GM21360 (cell line): ENCODE results near the gene ZNF488.

Source experiments
- ATAC-seq: cut with Tn5 transposase; IDR thresholded peaks from one replicate; pipeline ENCODE4 v1.9.1; 2021; ENCODE audit warnings: mild to moderate bottlenecking, moderate library complexity; ENCODE audit not compliant: unreplicated experiment

The ZNF488 gene

DNA sequence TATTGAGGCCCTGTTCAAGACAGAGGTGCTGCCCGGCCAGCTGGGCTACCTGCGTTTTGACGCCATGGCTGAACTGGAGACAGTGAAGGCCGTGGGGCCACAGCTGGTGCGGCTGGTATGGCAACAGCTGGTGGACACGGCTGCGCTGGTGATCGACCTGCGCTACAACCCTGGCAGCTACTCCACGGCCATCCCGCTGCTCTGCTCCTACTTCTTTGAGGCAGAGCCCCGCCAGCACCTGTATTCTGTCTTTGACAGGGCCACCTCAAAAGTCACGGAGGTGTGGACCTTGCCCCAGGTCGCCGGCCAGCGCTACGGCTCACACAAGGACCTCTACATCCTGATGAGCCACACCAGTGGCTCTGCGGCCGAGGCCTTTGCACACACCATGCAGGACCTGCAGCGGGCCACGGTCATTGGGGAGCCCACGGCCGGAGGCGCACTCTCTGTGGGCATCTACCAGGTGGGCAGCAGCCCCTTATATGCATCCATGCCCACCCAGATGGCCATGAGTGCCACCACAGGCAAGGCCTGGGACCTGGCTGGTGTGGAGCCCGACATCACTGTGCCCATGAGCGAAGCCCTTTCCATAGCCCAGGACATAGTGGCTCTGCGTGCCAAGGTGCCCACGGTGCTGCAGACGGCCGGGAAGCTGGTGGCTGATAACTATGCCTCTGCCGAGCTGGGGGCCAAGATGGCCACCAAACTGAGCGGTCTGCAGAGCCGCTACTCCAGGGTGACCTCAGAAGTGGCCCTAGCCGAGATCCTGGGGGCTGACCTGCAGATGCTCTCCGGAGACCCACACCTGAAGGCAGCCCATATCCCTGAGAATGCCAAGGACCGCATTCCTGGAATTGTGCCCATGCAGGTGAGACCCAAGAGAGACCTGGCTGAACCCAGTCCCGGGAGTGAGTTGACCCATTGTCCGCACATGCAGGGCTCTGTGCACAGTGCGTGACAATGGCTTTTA lies 33.1 kb downstream of the ZNF488 start:
- no peak for ATAC-seq

DNA sequence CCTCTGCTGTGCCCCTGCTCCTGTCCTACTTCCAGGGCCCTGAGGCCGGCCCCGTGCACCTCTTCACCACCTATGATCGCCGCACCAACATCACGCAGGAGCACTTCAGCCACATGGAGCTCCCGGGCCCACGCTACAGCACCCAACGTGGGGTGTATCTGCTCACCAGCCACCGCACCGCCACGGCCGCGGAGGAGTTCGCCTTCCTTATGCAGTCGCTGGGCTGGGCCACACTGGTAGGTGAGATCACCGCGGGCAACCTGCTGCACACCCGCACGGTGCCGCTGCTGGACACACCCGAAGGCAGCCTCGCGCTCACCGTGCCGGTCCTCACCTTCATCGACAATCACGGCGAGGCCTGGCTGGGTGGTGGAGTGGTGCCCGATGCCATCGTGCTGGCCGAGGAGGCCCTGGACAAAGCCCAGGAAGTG lies 34.1 kb downstream of the ZNF488 start:
- ATAC-seq, result no peak

DNA sequence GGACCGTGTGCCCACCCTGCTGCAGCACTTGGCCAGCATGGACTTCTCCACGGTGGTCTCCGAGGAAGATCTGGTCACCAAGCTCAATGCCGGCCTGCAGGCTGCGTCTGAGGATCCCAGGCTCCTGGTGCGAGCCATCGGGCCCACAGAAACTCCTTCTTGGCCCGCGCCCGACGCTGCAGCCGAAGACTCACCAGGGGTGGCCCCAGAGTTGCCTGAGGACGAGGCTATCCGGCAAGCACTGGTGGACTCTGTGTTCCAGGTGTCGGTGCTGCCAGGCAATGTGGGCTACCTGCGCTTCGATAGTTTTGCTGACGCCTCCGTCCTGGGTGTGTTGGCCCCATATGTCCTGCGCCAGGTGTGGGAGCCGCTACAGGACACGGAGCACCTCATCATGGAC lies 34.6 kb downstream of the ZNF488 start:
- ATAC-seq, result no peak

DNA sequence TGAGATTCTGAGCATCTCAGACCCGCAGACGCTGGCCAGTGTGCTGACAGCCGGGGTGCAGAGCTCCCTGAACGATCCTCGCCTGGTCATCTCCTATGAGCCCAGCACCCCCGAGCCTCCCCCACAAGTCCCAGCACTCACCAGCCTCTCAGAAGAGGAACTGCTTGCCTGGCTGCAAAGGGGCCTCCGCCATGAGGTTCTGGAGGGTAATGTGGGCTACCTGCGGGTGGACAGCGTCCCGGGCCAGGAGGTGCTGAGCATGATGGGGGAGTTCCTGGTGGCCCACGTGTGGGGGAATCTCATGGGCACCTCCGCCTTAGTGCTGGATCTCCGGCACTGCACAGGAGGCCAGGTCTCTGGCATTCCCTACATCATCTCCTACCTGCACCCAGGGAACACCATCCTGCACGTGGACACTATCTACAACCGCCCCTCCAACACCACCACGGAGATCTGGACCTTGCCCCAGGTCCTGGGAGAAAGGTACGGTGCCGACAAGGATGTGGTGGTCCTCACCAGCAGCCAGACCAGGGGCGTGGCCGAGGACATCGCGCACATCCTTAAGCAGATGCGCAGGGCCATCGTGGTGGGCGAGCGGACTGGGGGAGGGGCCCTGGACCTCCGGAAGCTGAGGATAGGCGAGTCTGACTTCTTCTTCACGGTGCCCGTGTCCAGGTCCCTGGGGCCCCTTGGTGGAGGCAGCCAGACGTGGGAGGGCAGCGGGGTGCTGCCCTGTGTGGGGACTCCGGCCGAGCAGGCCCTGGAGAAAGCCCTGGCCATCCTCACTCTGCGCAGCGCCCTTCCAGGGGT lies 35.2 kb downstream of the ZNF488 start:
- ATAC-seq, result no peak

DNA sequence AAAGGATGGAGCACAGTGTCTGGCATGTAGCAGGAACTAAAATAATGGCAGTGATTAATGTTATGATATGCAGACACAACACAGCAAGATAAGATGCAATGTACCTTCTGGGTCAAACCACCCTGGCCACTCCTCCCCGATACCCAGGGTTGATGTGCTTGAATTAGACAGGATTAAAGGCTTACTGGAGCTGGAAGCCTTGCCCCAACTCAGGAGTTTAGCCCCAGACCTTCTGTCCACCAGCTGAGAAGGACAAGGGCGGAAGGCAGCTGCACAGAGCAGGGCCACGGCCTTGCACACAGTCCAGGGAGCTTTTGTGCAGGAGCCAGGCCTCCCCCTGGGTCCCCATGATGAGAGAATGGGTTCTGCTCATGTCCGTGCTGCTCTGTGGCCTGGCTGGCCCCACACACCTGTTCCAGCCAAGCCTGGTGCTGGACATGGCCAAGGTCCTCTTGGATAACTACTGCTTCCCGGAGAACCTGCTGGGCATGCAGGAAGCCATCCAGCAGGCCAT lies 35.9 kb downstream of the ZNF488 start, which contains the start of gene RBP3:
Gene RBP3 (plus strand): TSS at position 226 of the 514 bp plus-strand sequence. CDS start 122 bp downstream, at position 348.
- ATAC-seq, result no peak

DNA sequence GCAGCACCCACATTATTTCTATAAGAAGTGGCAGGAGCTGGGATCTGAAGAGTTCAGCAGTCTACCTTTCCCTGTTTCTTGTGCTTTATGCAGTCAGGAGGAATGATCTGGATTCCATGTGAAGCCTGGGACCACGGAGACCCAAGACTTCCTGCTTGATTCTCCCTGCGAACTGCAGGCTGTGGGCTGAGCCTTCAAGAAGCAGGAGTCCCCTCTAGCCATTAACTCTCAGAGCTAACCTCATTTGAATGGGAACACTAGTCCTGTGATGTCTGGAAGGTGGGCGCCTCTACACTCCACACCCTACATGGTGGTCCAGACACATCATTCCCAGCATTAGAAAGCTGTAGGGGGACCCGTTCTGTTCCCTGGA lies 36.8 kb downstream of the ZNF488 start:
- ATAC-seq, result no peak

- no peak for ATAC-seq
Measured at GRCh38 chr10:47346581-47347302, 37.4 kb downstream of the ZNF488 start.

DNA sequence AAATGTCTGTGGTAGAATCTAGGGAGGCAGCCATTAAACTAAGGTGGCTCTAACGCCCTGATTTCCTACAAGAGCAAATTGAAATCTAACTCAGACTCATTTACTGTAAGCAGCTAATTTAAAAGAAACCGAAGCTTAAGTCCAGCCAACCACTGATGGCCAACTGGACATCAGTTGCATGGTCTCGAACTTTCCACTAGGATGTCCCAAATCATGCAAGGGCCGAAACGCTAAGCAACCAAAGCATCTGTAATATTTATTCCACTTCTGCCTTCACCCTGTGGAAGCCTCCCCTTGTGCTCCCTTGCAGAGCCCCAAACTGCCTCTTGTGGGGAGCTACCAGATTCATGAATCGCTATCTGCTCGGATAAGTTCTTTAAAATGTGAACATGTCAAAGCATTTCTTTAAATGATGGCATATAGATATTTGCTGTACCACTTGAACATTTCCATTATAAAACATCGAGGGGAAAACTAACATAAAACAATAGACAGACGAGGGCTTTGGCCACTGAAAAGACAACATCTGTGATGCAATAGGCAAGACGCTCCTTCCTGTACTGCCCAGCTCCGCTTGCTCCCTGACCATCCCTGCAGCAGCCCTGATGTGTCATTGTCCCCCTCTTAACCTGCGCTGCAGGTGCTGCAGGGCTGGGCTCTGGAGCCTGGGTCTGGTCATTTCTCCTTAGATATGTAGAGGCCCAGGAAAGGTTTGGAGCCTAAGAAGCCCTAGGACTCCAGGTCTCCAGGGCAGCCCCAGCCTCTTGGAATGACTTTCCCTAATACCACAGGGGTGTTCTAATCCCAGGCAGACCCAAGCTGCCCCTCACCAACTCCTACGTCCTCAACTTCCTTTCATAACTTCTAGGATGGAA lies 38.9 kb downstream of the ZNF488 start:
- ATAC-seq, result no peak

DNA sequence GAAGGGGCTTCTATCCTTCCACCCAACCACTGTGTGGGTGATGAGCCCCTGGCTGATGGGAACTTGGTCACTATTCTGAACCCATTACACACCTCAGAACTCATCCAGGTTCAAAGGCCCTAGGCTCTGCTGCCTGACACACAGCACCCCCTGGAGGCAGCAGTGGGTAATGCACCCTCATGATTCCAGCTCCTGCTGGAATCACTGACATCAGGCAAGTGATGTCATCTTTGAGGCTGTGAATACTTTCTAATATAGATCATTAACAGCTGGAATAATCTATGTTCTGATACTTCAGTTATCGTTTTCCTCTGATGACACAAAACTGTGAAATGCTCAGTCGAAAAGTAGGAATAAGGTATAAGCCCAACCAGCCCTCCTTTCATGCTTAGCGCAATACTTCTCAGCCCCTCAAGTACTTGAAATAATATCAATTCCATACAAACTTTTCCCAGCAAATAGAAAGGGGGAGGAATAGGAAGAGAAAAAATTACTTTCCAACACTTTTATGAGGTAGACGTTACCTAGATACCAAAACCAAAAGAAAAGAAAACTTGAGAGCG lies 43.4 kb downstream of the ZNF488 start:
- ATAC-seq, result no peak

DNA sequence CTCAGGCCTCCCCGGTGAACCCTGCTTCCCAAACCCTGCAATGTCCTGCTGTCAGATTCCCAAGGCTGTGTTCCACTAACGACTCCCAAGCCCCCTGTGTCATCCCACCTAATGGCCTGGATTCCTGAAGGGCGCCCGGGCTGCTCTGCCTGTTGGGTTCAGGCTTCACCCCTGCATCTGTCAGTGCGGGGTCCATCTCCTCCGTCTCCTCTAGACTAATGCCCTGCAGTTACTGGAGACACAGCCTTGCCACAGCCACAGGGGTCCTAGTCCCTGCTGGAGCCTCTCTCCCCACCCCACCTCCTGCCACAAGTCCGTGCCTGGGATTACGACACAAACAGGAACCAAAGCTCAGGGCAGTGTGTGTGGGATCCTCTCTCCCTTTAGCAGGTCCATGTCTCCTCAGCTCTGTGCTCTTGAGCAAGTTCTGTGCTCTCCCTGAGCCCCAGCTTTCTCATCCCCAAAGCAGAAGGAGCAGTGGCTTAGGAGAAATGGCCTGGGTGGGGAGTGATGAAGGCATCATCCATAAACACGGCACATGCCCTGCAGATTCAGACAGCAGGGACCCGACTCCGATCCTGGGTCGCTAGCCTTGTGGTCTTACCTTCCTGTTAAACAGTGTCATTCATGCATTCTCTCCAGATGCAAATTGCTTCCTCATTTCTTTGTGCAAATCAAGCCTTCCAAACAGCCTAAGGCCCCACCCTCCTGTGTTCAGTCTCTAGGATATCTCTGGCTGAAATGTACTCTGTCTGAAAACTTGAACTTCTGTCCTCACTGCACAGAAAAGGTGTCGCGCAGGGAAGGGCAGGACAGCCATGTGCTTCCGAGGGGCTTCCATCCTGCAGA lies 44.1 kb downstream of the ZNF488 start:
- ATAC-seq, result no peak

- no peak for ATAC-seq
Measured at GRCh38 chr10:47339186-47339735, 44.8 kb downstream of the ZNF488 start.

DNA sequence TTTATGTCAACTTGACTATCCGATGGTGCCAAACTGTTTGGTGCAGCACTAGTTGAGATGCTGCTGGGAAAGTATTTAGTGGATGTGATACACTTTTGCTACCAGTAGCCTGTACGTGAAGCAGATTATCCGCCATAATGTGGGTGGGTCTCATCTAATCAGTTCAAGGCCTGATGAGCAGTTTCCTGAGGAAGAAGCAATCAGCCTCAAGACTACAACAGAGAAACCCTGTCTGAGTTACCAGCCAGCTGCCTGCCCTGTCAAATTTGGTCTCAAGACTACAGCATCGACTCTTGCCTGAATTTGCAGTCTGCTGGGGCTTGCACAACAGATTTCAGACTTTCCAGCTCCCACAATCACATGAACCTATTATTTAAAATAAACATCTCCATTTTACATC lies 46.8 kb downstream of the ZNF488 start:
- ATAC-seq, result no peak

DNA sequence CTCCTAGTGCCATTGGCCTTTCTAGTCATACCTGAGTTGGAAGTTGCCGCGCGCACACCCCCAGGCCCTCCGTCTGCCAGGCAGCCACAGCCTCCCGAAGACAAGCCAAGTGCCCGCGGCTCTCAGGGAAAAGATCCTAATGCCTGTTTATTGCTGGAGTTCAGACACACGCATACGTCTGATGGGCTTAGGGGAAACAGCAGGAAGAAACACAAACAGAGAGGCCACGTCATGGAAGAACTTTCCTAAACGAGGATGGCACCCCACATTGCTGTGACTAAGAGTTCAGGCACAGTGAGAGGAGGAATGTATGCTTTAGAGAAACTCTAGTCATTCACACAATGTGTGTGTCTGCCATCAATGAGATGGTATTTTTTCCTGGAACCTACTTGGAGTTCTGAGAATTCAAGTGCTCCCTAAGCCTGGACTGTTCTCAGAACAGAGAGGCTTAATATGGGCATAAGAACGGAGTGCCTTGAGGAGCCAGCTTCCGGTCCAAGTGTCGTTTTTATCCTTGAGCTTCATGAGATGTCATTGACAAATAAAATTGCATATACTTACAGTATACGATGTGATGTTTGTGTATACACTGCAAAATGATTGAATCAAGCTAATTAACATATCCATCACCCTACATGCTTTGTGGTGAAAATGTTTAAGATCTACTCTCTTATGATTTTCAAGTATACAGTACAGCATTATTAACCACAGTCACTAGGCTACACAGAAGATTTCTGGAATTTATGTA lies 47.5 kb downstream of the ZNF488 start:
- ATAC-seq, result no peak

GRCh38 chr10:47335906-47336305 lies 48.2 kb downstream of the ZNF488 start:
- ATAC-seq, result no peak

GRCh38 chr10:47334466-47335295 lies 49.4 kb downstream of the ZNF488 start:
- ATAC-seq, result no peak

DNA sequence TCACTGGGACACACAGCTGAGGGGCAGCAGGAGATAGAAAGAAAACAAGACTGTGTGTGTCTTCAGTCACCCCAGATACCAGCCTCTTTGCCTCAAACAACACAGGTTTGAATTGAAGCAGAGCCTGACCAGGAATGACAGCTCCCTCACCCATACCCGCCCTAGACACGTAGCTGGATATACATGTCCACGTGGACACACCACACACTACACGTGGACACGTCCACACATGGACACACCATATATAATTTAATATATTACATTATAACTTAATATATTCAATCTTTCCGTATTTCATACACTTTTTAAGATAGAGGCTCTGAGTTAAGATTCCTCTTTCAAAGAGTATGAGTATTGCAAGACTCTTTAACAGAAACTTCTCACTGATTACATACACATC lies 50.6 kb downstream of the ZNF488 start:
- ATAC-seq, result no peak

DNA sequence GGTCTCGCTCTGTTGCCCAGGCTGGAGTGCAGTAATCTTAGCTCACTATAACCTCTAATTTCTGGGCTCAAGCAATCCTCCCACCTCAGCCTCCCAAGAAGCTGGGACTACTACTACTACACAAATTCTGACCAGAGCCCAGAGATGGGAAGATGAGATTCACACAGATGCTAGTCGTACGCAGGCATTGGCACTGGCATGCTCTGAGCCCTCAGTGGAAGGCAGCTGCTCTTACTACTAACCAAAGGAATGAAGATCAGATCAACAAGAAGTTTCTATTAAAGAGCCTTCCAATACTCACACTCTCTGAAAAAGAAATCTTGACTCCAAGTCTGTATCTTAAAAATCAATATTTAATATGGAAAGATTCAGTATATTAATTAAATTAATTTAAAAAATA lies 51.1 kb downstream of the ZNF488 start:
- no peak for ATAC-seq
